C4-2B (cell line): ENCODE data around the gene ROBO3.

Experiments used
- ZFX ChIP-seq: fragments of 450-650 bp; IDR thresholded peaks from 2 replicates; pipeline ENCODE4 v1.6.1; 2017
- TF ChIP-seq, protein P1 (sequence below): fragments of 450-650 bp; conservative IDR thresholded peaks from 2 replicates; pipeline ENCODE4 v1.5.1; 2017; ENCODE audit warnings: mild to moderate bottlenecking

DNA sequence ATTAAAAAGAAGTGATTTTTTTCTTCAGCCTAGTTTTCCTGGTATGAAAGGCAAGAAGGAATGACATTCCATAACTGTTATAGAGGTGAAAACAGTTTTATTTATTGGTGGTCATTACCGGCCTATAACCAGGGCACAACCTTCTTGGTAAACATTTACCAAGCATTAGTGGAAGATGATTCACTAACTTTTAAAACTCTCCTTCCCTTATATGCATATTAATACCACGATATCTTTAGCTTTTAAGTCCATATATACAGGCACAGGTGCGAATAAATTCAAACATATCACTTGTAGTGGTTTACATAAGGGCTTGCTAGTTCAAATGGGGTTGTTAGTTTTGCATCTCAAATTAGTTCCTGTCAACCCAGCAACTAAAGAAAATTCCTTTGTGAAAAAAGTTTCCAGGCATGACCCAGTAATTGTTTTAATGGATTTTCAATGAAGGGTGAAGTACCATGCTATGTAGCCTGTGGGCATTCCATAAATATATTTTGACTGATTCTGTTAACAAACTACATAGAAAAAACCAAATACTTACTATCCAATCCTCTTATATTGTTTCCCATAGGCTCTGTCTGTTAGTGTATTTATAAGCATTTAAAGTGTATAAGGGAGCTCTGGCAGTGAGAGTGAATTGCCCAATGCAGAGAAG, 30.6 kb upstream of the ROBO3 start:
- TF ChIP-seq, protein P1, sequence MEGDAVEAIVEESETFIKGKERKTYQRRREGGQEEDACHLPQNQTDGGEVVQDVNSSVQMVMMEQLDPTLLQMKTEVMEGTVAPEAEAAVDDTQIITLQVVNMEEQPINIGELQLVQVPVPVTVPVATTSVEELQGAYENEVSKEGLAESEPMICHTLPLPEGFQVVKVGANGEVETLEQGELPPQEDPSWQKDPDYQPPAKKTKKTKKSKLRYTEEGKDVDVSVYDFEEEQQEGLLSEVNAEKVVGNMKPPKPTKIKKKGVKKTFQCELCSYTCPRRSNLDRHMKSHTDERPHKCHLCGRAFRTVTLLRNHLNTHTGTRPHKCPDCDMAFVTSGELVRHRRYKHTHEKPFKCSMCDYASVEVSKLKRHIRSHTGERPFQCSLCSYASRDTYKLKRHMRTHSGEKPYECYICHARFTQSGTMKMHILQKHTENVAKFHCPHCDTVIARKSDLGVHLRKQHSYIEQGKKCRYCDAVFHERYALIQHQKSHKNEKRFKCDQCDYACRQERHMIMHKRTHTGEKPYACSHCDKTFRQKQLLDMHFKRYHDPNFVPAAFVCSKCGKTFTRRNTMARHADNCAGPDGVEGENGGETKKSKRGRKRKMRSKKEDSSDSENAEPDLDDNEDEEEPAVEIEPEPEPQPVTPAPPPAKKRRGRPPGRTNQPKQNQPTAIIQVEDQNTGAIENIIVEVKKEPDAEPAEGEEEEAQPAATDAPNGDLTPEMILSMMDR: no peak
- TF ChIP-seq ZFX: no peak
